ENCODE measurements around the gene FCRLA.
"Not testable (repeated sequence)": the region's sequence is repeated elsewhere in the genome, so short reads cannot be mapped to it uniquely, and the experiment has no call there.

Gene FCRLA

DNA sequence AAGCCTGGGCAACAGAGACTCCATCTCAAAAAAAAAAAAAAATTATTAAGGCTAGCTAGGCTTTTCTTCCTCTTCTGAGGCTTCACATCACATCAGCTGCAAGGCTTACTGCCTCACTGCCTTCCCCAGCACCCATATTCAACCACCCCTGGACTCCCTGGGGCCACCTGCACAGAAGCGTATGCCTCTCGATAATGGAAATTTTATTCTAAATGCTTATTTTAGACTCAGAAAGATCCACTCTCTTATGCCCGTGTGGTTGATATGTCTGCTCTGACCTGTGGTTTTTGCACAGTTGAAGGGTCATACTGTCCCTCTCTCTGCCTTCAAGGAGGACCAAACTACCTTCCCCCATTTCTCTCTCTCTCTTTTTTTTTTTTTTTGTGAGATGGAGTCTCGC lies 1.5 kb upstream of the FCRLA start:
- DNase-seq (ENCODE audit: low spot score), result no peak

DNA sequence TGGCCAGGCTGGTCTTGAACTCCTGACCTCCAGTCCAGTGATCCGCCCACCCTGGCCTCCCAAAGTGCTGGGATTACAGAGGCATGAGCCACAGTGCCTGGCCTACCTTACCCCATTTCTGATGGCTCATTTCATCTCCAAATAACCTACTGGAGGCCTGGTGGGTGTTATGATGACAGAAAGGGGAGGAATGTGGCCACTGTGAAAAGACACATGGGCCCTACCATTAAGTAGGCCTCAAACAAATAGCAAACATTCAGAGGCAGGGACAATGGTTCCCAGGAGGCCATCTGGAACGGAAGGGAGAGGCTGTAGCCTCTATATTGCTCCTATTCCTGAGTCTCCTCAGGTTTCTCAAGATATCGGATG lies 932 bp upstream of the FCRLA start:
- DNase-seq (ENCODE audit: low spot score), result no peak

DNA sequence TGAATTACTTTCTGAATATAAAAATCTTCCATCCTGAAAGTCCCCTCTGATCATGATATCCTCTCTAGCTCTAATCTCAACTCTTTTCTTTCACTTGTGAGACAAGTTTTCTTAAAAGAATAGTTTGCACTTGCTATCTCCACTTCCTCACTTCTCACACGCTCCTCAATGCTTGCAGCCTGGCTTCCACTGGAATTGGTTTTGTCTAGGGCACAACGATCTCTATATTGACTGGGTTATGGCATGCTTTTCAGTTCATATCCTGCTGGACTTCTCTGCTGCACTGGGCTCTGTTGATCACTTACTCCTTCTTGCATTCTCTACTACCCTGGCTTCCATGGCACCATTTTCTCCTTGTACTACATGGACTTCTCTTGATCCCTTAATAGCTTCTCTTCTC lies 474 bp downstream of the FCRLA start:
- no peak for DNase-seq (ENCODE audit: low spot score)

DNA sequence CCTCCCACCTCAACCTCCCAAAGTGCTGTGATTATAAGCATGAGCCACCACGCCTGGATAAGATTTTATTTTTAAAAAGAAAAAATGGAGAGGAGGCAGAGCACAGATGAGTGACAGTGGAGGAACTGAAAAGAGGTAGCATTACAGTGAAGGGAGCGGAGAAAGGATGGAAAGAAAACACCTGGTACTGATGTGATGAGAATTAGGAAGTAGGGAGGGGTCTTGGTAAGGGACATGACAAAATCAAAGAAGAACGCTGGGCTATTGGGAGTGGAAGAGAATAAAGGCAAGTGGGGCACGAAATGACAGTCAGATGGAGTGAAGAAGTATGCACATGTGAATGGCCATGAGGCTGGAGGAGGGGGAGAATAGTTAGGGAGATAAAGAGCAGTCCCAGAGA lies 2.3 kb downstream of the FCRLA start:
- DNase-seq (ENCODE audit: low spot score), result no peak

DNA sequence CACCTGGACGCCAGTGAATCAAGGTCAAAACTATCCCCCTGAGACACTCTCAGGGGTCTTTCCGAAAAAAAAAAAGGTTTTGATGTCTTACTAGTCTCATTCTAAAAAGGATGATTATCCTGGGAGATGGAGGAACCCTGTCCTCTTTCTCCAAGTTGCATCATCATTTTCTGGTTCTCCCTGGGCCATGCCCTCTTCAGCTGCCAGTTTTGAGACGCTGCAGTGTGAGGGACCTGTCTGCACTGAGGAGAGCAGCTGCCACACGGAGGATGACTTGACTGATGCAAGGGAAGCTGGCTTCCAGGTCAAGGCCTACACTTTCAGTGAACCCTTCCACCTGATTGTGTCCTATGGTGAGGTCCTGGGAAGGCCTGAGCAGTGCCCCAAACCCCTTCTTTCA lies 3.5 kb downstream of the FCRLA start:
- DNase-seq (ENCODE audit: low spot score), result no peak

GRCh38 chr1:161718559-161719324 lies 11.7 kb downstream of the FCRLA start:
- DNase-seq (ENCODE audit: low spot score), result no peak

- no peak for DNase-seq (ENCODE audit: low spot score)
Observed at GRCh38 chr1:161719325-161719611, 12.2 kb downstream of the FCRLA start.

DNA sequence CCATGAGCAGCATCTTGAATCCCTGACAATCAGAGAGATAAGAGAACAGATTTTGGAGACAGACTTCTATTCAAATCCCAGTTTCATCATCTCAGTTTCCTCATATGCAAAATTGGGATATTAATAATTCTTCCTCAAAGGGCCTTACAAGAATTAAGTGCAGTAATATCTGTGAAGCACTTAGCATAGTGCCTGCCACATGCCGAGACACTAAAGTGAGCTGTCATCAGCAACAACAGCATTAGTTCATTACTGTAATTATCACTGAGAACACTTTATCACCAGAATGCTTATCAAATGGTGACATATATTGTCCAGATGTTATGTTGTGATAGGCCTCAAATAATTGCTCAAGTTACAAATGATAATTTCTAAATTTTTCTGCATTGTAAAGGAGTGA lies 13.4 kb downstream of the FCRLA start:
- no peak for DNase-seq (ENCODE audit: low spot score)

GRCh38 chr1:161720956-161721737 lies 14.1 kb downstream of the FCRLA start, which contains the start of gene FCRLB:
Gene FCRLB (plus strand): TSS chr1:161721544. CDS start chr1:161722673, 1,129 bp downstream.
- no peak for DNase-seq (ENCODE audit: low spot score)

DNA sequence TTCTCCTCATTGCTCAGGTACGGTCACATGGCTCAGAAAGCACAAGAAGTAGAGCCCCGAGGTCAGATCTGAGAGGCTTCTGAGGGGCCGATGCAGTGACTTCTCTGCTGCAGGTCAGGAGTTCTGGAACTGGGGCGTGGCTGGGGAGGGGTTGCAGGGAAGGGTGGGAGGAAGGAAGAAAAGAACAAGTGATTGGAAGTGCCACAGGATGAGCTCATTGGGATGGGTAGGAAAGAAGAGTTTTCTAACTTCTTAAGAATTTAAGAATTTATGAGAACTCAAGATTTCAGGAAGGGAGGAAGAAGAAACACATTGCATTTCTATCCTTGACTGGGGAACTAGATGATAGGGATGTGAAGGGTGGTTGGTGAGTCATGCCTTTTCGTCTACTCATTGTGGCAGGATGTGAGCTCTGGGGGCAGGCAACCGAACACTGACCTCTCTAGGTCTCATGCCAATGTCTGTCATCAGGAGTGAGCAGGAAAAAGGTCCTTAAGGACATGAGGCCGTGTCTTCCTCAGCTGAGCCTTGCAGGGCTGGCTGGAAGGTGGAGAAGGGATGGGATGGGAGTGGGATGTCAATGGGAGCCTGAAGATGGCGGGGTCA lies 14.8 kb downstream of the FCRLA start:
- no peak for DNase-seq (ENCODE audit: low spot score)

DNA sequence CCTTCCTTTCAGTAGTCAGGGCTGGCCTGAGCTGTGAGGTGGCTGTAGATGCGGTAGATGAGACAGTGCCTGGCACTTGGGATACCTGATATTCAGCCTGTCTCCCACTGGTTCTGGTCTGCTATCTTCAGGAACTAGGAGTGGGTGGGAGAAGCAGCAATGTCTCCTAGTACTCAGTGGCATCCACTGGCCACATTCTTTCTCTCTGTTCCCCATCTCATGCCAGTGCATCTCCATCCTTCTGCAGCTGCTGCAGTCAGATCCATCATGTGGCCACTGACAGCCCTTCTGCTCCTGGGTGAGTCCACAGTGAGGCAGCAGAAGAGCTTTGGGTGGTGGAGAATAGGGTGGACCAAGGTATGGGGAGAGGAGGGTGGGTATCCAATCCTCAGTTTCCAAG lies 15.4 kb downstream of the FCRLA start:
- DNase-seq (ENCODE audit: low spot score), result no peak

GRCh38 chr1:161723459-161724141 lies 16.6 kb downstream of the FCRLA start:
- peak; percentile 35 for DNase-seq (ENCODE audit: low spot score)

GRCh38 chr1:161725258-161725907 lies 18.4 kb downstream of the FCRLA start:
- not testable (repeated sequence) for DNase-seq (ENCODE audit: low spot score)

- DNase-seq (ENCODE audit: low spot score), result peak; percentile 35
Observed at GRCh38 chr1:161725908-161726472, 19.0 kb downstream of the FCRLA start.

- DNase-seq (ENCODE audit: low spot score), result peak; percentile 87
Observed at GRCh38 chr1:161726473-161727255, 19.6 kb downstream of the FCRLA start.

DNA sequence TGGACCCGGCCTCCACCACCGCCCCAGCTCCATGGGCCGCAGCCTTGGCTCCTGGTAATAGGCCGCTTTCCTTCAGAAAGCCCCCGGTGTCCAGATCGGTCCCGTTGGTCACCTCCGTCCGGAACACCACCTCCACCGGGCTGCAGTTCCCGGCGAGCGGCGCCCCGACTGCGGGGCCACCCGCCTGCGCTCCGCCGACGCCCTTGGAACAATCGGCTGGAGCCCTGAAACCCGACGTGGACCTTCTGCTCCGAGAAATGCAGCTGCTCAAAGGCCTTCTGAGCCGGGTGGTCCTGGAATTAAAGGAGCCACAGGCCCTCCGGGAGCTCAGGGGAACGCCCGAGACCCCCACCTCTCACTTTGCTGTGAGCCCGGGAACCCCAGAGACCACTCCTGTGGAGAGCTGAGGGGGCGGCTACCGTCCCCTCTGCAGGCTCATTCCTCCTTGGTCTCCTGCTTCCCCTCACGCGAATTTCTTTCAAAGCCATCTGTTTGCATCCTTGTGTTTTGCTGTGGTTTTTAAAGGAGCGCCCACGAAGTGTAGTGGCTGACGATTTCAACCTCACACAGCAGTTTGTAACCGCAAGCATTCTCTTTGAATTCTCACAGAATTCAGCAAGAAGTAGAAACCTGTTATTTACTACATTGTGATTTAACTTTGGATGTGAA lies 20.4 kb downstream of the FCRLA start:
- peak; percentile 28 for DNase-seq (ENCODE audit: low spot score)

DNA sequence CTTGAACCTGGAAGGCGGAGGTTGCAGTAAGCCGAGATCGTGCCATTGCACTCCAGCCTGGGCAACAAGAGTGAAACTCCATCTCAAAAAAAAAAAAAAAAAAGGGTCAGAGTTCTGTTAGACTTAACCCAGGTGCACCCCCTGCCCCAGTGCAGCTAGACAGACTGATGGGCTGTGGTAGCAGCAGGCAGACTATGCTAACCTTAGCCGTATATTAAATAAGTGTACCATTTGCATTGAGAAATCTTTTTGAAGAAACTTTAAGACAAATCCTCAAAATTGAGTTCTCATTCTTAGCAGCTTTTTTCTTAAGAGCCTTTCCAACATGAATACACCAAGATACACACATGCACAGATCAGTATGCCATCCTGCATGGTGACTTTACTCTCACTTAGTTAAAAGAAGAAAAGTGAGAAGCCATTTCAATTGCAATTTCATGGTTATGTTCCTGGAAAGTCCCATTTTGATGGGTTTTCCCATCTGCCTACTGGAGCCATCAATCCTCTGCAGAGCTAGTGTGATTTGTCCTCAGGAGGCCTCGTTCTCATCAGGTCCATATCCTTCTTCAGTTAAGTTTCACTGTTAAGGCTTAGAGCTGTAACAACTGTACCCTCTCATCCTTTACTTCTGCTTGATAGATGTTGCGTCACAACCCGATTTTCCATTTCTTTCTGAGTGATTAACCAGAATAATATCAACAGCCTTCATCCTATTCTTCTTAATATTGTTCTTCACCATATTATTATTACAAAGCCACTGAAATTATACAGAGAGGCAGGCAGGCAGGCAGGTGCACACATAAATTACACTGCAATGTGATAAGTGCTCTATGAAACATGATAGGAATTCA lies 21.6 kb downstream of the FCRLA start:
- no peak for DNase-seq (ENCODE audit: low spot score)

DNA sequence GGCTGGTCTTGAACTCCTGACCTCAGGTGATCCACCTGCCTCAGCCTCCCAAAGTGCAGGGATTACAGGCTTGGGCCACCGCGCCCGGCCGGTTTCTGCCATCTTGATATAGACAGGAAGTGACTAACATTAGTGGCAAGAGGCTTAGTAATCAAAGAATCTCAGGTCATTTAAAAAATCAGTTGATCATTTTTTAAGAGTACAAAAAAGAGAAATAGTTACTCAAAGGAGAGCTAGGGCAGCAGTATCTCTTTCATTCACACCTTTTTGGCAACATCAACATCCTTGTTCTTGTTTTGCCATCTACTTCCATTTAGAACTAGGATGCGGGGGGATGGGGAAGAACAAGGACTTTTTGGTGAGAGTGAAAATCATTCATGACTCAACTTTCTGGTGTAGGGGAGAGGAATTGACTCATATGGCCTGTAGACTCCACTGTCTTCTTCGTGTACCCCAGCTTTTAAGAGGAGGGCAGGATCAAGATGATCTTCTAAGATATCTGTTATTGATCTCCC lies 23.1 kb downstream of the FCRLA start:
- DNase-seq (ENCODE audit: low spot score), result no peak

- DNase-seq (ENCODE audit: low spot score), result no peak
Observed at GRCh38 chr1:161731241-161731640, 24.2 kb downstream of the FCRLA start.

Measured in iPS-NIHi11 (cell line).